Coronary artery (tissue), 2 donors: ENCODE measurements around the gene COL21A1.

Source experiments
- DNase-seq: peaks from one replicate; pipeline ENCODE4 v3.0.0-alpha.2; 2017; ENCODE audit warnings: low spot score
- H3K27ac ChIP-seq, 2 donors: fragments of 200-600 bp; sonication (generic); one replicate each; pipeline ENCODE4 v1.5.1; 2016 to 2019
- H3K4me3 ChIP-seq: fragments of 200-600 bp; sonication (generic); 2 replicates; pipeline ENCODE4 v1.5.1; 2016; ENCODE audit warnings: mild to moderate bottlenecking, moderate library complexity
- CTCF ChIP-seq: fragments of 200-600 bp; sonication (generic); IDR thresholded peaks from one replicate; pipeline ENCODE4 v1.5.1; 2019; ENCODE audit warnings: antibody characterized with exemption

COL21A1 gene

GRCh38 chr6:56038764-56039163 is 208.6 kb downstream of the COL21A1 start:
- Histone ChIP-seq H3K27ac (no peak overlapping the region), H3K4me3 (no peak overlapping the region)
- no peak for TF ChIP-seq CTCF
- no peak for DNase-seq

GRCh38 chr6:56037601-56038000 is 209.8 kb downstream of the COL21A1 start:
- TF ChIP-seq CTCF, result no peak
- Histone ChIP-seq H3K27ac (no peak overlapping the region), H3K4me3 (no peak overlapping the region)
- DNase-seq, result no peak

GRCh38 chr6:56036916-56037600 is 210.3 kb downstream of the COL21A1 start:
- TF ChIP-seq CTCF, result no peak
- H3K4me3 ChIP-seq, result no peak overlapping the region
- no peak overlapping the region for H3K27ac ChIP-seq
- no peak for DNase-seq

- DNase-seq, result no peak
- TF ChIP-seq CTCF, result no peak
- H3K27ac ChIP-seq, result no peak overlapping the region
- H3K4me3 ChIP-seq, result no peak overlapping the region
These were observed 214.0 kb downstream of the COL21A1 start for GRCh38 chr6:56033401-56033800.

- no peak overlapping the region for H3K4me3 ChIP-seq
- H3K27ac ChIP-seq, result no peak overlapping the region
- no peak for TF ChIP-seq CTCF
- DNase-seq, result no peak
These were observed 214.6 kb downstream of the COL21A1 start for GRCh38 chr6:56032715-56033260.

- Histone ChIP-seq H3K27ac (no peak overlapping the region), H3K4me3 (no peak overlapping the region)
- no peak for DNase-seq
- TF ChIP-seq CTCF, result no peak
These were observed 219.5 kb downstream of the COL21A1 start for GRCh38 chr6:56027865-56028264.

- H3K27ac ChIP-seq, result no peak overlapping the region
- no peak for TF ChIP-seq CTCF
- H3K4me3 ChIP-seq, result no peak overlapping the region
- DNase-seq, result no peak
These were observed 220.8 kb downstream of the COL21A1 start for GRCh38 chr6:56026455-56027180.
